Activated CD4-positive, alpha-beta T cell treated with anti-CD3 and anti-CD28 coated beads, Interleukin-2, amount 50 U/mL, for 4 hours (primary cell): ENCODE measurements around the gene GPR153.
"Not testable (repeated sequence)": the region's sequence is repeated elsewhere in the genome, so short reads cannot be mapped to it uniquely, and the experiment has no call there.

Experiments
- DNase-seq, 2 experiments: peaks; one replicate each; pipeline ENCODE4 v3.0.0-alpha.2; 2020

The GPR153 gene

DNA sequence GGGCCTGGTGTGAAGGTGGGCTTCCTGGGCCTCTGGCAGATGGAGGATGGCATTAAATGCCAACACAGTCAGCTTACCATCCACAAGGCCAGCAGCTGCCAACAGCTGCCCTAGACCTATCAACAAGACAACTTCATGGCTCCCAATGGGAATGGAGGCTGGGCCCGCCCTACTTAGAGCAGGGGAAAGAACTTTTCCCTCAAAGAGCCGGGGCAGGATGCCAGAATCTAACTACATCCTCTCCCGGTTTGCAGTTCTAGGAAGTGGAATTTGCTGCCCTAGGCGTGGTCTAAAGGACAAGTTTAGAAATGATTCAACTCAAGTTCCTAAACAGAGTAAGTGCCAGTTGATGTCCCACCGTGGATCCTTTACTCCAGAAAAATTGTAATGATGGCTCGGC is 38.3 kb downstream of the GPR153 start:
- no peak for DNase-seq

DNA sequence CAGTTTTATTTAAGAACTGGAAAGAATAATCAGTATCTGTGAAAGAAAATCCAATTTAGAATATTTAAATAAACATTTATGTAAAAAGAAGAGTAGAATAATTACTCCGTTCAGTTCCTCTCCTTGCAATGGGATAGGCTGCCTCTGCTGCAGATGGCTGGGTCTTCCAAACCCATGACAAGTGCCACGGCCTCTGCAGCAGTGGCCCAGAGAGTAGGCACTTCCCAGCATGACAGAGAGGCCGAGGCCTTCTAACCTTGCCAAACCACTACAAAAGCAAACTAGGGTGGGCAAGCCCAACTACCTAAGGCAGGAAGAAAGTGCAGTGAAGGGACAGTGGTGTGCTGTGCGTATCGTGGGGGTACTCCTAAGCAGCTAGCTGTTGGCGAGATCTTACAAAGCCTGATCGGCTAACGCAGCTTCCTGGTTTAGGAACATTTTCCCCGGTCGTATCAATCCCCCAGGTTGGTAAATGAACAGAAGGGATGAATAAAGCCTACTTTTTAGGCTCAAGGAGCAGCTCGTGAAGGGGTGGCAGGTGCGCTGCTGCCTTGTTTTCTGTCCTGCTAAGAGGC is 39.6 kb downstream of the GPR153 start:
- no peak for DNase-seq

DNA sequence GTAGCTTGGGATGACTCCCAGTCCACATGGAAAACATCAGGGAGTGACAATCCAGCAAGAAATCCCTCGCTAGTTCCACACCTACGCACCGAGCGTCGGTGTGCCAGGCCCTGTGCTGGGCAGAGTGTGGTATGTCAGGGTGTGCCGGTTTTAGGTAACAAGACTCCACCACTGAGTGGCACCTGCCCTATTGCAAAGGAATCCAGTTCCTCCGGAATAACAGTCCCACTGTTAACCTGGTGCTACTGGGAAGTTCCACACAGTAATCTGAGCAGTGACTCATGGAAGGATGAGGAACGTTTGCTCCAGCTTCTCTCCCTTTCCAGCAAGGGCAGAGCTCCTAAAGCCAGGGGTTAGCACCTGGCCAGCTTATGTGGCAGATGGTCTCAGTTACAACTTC is 40.7 kb downstream of the GPR153 start:
- no peak for DNase-seq

- DNase-seq = not testable (repeated sequence)
Measured at GRCh38 chr1:6219641-6220040, 41.3 kb downstream of the GPR153 start.

GRCh38 chr1:6218375-6219164 is 42.3 kb downstream of the GPR153 start:
- no peak for DNase-seq

GRCh38 chr1:6212193-6212959 is 48.5 kb downstream of the GPR153 start:
- no peak for DNase-seq

DNA sequence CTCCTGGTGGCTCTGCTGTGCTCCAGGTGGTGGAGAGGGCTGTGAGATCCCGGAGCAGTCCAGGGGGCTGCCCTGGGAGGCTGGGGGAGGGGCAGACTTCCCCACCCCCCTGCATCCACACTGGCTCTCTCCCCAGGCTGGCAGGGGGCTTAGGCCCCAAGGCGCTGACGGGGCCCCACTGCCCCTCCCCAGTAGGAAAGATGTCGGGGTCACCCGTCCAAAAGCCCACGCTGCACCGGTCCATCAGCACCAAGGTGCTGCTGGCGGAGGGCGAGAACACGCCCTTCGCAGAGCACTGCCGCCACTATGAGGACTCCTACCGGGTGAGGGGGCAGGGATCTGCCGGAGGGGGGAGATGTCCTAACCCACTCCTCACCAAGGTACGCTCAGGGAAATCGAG is 49.2 kb downstream of the GPR153 start:
- DNase-seq = no peak

- no peak for DNase-seq
Measured at GRCh38 chr1:6210591-6211355, 50.1 kb downstream of the GPR153 start.

DNA sequence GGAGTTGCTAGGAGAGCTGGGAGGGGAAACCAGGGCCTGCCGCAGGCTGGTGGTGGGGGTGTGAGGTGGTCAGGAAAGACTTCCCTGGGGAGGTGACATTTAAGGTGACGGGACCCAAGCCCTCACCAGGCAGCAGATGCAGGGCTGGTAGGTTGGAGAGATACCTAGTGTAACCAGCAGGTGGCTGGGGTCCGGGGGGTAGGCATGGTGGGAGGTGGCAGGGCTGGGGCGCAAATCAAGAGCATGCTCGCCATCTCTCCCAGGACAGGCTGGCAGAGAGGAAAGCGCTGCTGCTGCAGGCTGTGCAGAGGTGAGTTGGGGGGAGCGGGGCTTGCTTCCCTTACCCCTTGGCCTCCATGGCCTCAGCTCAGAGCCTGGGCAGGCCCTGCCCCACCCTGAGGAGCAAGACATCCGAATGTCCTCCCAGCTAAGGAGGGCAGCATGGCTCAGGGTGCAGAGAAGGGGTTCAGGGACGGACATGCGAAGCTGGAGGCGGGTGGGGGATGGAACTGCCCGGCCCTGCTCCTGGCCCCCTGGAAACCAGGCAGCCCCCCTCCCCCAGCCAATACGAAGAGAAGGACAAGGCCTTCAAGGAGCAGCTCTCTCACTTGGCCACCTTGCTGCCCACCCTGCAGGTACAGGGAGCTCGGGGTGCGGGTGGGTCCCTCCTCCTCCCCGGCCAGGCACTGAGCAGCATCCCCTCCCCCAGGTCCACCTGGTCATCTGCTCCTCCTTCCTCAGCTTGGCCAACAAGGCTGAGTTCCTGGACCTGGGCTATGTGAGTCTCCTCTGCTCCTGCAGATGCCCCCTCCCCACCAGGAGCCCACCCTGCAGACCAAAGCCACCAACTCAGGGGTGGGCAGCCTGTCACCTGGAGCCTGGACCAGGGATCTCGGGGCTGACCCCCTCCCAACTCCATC is 51.0 kb downstream of the GPR153 start:
- no peak for DNase-seq

GRCh38 chr1:6208723-6209660 is 51.9 kb downstream of the GPR153 start:
- DNase-seq = no peak

GRCh38 chr1:6207921-6208320 is 53.0 kb downstream of the GPR153 start:
- DNase-seq = no peak

GRCh38 chr1:6207075-6207885 is 53.6 kb downstream of the GPR153 start:
- no peak for DNase-seq

DNA sequence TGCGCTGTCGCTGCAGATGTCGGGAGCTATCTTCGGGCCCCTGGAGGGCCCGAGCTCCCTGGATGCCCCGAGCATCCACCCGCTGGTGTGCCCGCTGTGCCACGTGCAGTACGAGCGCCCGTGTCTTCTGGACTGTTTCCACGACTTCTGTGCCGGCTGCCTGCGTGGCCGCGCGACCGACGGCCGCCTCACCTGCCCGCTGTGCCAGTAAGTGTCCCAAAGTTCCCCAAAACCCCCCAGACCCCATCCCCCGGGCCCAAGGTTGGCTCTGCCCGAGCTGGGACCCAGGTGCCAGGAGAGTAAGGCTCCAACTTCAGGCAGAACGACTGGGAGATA is 54.4 kb downstream of the GPR153 start:
- DNase-seq = no peak

DNA sequence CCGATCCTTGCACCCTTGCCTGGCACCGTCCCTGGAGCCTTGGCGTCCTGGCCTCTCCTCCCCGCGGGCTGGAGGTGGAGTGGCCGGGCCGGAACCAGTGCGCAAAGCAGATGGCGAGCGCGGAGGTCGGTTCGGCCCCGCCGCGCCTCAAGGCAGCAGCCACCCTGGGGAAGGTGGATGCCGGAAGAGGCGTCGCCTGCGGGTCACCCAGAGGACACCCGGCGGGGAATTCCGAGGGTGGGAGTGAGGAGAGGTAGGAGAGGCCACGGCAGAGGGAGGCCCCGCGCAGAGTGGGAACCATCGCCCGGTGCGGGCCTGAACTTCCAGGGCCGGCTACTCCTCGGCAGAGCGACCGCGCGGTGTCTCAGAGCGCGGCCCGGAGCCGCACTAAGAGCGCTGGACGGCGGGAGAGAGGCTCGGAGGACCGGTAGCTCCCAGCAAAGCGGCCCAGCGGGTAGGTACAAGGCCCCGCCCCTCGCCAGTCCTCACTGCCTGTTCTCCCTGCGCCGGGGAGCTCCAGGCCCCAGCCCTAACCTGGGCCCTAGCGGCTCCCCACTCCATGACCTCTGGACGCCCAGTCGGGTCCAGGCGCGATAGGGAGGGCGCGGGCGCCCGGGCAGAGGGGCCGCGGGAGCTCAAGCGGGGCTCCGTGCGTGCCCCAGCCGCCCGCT is 54.9 kb downstream of the GPR153 start, which contains the start of gene RNF207:
TSS of gene RNF207 (plus strand) at position 271 of the 671 bp plus-strand sequence. CDS start 417 bp downstream, outside the sequence.
- DNase-seq = peak; percentile 39 to 55

DNA sequence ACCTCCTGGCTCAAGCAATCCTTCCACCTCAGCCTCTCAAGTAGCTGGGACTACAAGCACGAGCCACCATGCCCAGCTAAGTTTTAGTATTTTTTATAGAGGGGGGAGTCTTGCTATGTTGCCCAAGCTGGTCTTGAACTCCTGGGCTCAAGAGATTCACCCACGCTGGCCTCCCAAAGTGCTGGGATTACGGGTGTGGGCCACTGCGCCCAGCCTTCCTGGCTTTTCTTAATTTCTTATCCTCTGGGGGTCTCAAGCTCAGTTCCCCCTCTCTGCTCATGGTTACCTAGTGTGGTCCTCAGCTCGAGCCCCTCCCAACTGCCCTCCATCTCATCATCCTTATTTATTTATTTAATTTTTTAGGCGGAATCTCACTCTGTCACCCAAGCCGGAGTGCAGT is 58.6 kb downstream of the GPR153 start:
- no peak for DNase-seq

- no peak for DNase-seq
Measured at GRCh38 chr1:6200188-6200809, 60.6 kb downstream of the GPR153 start.

DNA sequence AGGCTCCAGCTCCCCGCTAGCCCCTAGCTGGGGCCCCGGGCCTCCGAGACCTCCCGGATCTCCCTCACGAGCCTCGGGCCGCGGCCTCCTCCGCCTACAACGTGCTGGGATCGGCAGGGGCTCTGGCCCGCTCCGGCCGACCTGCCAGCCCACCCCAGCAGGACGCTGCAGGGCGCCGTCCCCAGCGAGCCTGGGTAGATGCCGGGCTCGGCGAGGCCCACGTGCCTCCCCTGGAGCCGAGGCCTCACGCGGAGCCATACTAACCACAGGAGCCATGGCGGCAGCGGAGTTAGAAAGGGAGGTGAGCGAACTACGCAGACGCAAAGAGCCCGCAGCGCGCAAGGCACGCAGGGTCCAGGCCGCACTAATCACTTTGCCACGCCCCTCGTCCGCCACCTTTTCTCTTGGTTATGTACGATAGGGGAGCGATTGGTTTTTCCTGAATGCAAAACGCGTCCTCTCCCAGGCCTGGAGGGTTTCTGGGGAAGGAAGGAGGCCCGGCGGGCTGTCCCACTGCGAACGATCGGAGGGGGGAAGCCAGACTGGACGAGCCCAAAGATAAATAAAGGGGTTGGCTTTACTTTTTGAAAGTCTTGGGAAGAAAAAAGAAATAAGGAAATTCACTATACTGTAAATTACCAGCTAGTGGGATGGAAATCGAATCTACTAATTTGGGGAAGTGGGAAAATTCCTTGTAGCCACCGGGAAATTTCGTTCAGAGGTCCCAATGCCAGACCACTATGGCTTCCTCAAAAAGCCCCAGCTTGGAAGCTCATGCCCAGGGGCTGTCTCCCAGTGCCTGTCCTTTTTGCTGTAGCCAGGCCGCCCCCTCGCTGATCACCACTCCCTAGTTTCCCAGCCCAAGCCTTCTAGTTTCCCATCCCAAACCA is 61.4 kb downstream of the GPR153 start, which contains the start of gene RPL22:
TSS of gene RPL22 (minus strand) at position 298 of the 890 bp plus-strand sequence. CDS start at position 276, 22 bp downstream.
- peak; percentile 98 for DNase-seq
